Vagina (tissue), 2 donors: ENCODE results near the gene SDCCAG8.

Experiments
- POLR2A ChIP-seq, 2 donors: fragments of 450-650 bp; IDR thresholded peaks; one replicate each; pipeline ENCODE4 v1.6.1; 2017; ENCODE audit warnings: antibody characterized with exemption in 2 of 2, mild to moderate bottlenecking in 2 of 2, moderate library complexity in 2 of 2
- POLR2AphosphoS5 ChIP-seq, 2 donors: sonication (generic); formaldehyde crosslinking; IDR thresholded peaks; one replicate each; pipeline ENCODE4 v1.9.0; 2017; ENCODE audit warnings: antibody characterized with exemption in 2 of 2, mild to moderate bottlenecking in 2 of 2, low read depth in 1 of 2; ENCODE audit not compliant: insufficient read depth in 1 of 2
- TF ChIP-seq, protein P1 (sequence below), 3 experiments: fragments of 450-650 bp in 2 of 3; fragments of 200-600 bp in 1 of 3; sonication (generic) in 1 of 3; IDR thresholded peaks; one replicate each; pipeline ENCODE4 v1.5.1; 2017 to 2019; ENCODE audit warnings: antibody characterized with exemption in 3 of 3, mild to moderate bottlenecking in 2 of 3, moderate library complexity in 2 of 3

DNA sequence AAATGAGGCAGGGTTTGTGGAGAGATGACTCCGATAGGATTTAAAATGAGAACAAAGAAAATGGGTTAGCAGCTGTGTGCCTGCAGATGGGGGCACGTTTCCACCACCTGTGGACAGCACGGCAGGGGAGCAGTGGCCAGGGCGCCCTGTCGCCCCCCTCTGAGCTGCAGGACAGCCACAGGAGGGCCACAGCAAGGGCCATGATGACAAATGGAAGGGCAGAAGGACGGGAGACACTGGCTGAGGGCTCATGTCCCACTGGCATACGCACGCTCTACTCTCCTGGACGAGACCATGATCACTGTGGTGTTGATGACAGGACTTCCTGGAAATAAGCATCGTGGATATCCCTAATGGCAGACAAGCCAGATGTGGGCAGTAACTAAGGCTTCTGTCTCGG is 241.0 kb downstream of the SDCCAG8 start:
- TF ChIP-seq POLR2AphosphoS5 (IDR thresholded peaks at IDR 0.05; ENCODE audit: insufficient read depth in 1 of 2, low read depth in 1 of 2): no peak
- TF ChIP-seq, protein P1, sequence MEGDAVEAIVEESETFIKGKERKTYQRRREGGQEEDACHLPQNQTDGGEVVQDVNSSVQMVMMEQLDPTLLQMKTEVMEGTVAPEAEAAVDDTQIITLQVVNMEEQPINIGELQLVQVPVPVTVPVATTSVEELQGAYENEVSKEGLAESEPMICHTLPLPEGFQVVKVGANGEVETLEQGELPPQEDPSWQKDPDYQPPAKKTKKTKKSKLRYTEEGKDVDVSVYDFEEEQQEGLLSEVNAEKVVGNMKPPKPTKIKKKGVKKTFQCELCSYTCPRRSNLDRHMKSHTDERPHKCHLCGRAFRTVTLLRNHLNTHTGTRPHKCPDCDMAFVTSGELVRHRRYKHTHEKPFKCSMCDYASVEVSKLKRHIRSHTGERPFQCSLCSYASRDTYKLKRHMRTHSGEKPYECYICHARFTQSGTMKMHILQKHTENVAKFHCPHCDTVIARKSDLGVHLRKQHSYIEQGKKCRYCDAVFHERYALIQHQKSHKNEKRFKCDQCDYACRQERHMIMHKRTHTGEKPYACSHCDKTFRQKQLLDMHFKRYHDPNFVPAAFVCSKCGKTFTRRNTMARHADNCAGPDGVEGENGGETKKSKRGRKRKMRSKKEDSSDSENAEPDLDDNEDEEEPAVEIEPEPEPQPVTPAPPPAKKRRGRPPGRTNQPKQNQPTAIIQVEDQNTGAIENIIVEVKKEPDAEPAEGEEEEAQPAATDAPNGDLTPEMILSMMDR (IDR thresholded peaks at IDR 0.05): no peak
- TF ChIP-seq POLR2A (IDR thresholded peaks at IDR 0.05): no peak
